ENCODE results near the gene LDLRAP1. TPM values are rescaled to one million over a fixed set of nuclear protein-coding genes. Genes with fewer than 3 reads are reported as not detected.

Gene LDLRAP1
- total and polyA plus RNA-seq, 2 donors (not counting 1 experiment from before 2014, with no cell fraction given): 22.7 to 24.3 TPM

DNA sequence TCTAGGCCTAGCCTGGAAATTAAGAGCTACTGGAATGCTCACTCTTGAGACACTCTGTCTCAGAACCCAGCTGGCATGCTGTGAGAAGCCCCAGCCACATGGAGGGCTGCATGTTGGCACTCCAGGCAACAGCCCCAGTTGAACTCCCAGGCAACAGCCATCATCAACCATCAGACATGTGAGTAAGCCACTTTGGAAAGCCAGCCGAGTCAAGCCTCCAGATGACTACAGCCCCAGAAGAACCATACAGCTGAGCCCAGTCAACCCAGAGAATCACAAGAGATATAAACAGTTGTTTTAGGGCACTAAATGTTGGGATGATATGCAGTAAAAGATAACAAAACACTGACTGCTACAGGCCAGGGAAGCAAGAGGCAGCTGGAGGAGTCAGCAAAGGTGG, 55.5 kb downstream of the LDLRAP1 start:
- DNase-seq (no peak), ATAC-seq (ENCODE audit: low read depth) (no peak)
- ChIA-PET POLR2A (interaction anchor here (0.7 kb wide), 1 partner anchor 19 kb away, joined by 5 read pairs; no protein-coding TSS in a partner anchor), CTCF (interaction anchor here (1.7 kb wide), 1 partner anchor 10 kb away, joined by 5 read pairs; no protein-coding TSS in a partner anchor)
- no peak overlapping the region for H3K4me2 ChIP-seq (replicated peaks; ENCODE audit: low read depth, low read length, poor library complexity, severe bottlenecking)
- peaks cover 3 to 5% of the 10 kb centered on the region in 2 donors for H3K4me1 ChIP-seq (ENCODE audit: control insufficient read depth in 2 of 2, insufficient read depth in 2 of 2, low read length in 2 of 2)
- no CpG with 5 or more reads among the region's 1 CpG for WGBS (ENCODE audit: insufficient coverage)
- no peaks in the 10 kb centered on the region for H3K36me3 ChIP-seq (replicated peaks in 1 of 2; ENCODE audit: control extremely low read depth in 1 of 2, control insufficient read depth in 1 of 2, extremely low read depth in 1 of 2, insufficient read depth in 2 of 2, low read length in 1 of 2)
- Mint-ChIP-seq H3K27ac (no peak overlapping the region), H3K27me3 (peaks cover 50% of the 10 kb centered on the region), H3K4me3 (no peak overlapping the region), H3K9me3 (ENCODE audit: insufficient read depth) (no peaks in the 10 kb centered on the region), H3K4me1 (peaks cover 9% of the 10 kb centered on the region)
- no peaks in the 10 kb centered on the region for H4K20me1 ChIP-seq (ENCODE audit: control insufficient read depth, insufficient read depth, low read length, poor library complexity, severe bottlenecking)
- peaks cover 0 to 10% (median 2%) of the 10 kb centered on the region in 4 experiments for H3K27me3 ChIP-seq (replicated peaks in 1 of 4; ENCODE audit: control extremely low read depth in 1 of 4, control insufficient read depth in 3 of 4, insufficient read depth in 4 of 4, low read length in 3 of 4)
- no peaks in the 10 kb centered on the region for H3K79me2 ChIP-seq (ENCODE audit: control insufficient read depth, insufficient read depth, low read length)
- no peak overlapping the region for H3K4me3 ChIP-seq (ENCODE audit: control extremely low read depth in 1 of 5, extremely low read depth in 1 of 5, insufficient read depth in 1 of 5, low read depth in 2 of 5, low read length in 4 of 5)
- TF ChIP-seq, protein P1, sequence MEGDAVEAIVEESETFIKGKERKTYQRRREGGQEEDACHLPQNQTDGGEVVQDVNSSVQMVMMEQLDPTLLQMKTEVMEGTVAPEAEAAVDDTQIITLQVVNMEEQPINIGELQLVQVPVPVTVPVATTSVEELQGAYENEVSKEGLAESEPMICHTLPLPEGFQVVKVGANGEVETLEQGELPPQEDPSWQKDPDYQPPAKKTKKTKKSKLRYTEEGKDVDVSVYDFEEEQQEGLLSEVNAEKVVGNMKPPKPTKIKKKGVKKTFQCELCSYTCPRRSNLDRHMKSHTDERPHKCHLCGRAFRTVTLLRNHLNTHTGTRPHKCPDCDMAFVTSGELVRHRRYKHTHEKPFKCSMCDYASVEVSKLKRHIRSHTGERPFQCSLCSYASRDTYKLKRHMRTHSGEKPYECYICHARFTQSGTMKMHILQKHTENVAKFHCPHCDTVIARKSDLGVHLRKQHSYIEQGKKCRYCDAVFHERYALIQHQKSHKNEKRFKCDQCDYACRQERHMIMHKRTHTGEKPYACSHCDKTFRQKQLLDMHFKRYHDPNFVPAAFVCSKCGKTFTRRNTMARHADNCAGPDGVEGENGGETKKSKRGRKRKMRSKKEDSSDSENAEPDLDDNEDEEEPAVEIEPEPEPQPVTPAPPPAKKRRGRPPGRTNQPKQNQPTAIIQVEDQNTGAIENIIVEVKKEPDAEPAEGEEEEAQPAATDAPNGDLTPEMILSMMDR (IDR thresholded peaks at IDR 0.05): no peak
- no peak for TF ChIP-seq EZH2 (IDR thresholded peaks at IDR 0.05; ENCODE audit: borderline replicate concordance, insufficient read depth, low read depth, low read length, poor library complexity, severe bottlenecking)
- intact Hi-C loops (cut with micrococcal nuclease): no loop called here
- H3K9ac ChIP-seq (ENCODE audit: low read length): no peak overlapping the region
- H2AFZ ChIP-seq (ENCODE audit: insufficient read depth, low read depth, low read length, poor library complexity, severe bottlenecking): no peak overlapping the region
- no peaks in the 10 kb centered on the region for H3K9me3 ChIP-seq (ENCODE audit: control extremely low read depth in 1 of 3, control insufficient read depth in 2 of 3, insufficient read depth in 1 of 3, low read length in 2 of 3)
- no peak overlapping the region for H3K27ac ChIP-seq (ENCODE audit: low read length in 2 of 2)

DNA sequence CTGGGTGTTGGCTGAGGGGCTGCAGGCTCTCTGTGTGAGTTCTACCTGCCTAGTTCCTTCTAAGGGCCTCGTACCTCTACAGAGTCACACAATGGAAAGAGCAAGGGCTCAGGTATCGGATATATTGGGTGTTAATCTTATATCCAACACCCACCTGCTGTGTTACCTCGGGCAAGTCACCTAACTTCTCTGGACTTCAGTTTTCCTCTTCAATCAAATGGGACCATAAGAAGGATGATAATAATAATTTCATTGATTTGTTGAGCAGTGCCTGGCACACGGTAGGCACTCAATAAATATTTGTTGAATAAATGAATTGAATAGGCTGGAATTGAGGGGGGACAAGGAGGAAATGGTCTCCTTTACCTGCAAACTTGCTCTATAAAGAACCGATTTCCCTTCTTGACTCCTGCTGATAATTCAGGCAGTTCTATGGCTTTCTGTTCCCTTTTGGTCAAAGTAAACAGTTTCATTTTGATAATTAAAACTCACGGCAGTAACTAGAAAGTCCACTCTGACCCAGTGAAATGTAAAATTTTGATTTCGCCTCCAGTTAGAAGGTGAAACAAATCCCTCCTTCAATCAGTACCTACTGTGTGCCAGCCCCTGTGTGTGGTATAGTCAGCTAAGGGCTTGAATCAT, 56.7 kb downstream of the LDLRAP1 start:
- H3K4me3 ChIP-seq (ENCODE audit: control extremely low read depth in 1 of 5, extremely low read depth in 1 of 5, insufficient read depth in 1 of 5, low read depth in 2 of 5, low read length in 4 of 5): no peak overlapping the region
- H3K4me2 ChIP-seq (replicated peaks; ENCODE audit: low read depth, low read length, poor library complexity, severe bottlenecking): peak overlapping the region; percentile 9
- Mint-ChIP-seq H3K27ac (no peak overlapping the region), H3K4me1 (peaks cover 9% of the 10 kb centered on the region), H3K9me3 (ENCODE audit: insufficient read depth) (no peaks in the 10 kb centered on the region), H3K4me3 (no peak overlapping the region), H3K27me3 (peaks cover 48% of the 10 kb centered on the region)
- ChIA-PET CTCF (interaction anchor here (0.7 to 1.7 kb wide), 2 partner anchors 8 to 20 kb away, joined by 4 to 5 read pairs; no protein-coding TSS in a partner anchor), POLR2A (no interaction called here)
- no peak overlapping the region for H3K27ac ChIP-seq (ENCODE audit: low read length in 2 of 2)
- no CpG with 5 or more reads among the region's 7 CpGs for whole genome bisulfite sequencing (ENCODE audit: insufficient coverage)
- ATAC-seq (ENCODE audit: low read depth) (no peak), DNase-seq (no peak)
- no peaks in the 10 kb centered on the region for H3K79me2 ChIP-seq (ENCODE audit: control insufficient read depth, insufficient read depth, low read length)
- no peak overlapping the region for H2AFZ ChIP-seq (ENCODE audit: insufficient read depth, low read depth, low read length, poor library complexity, severe bottlenecking)
- TF ChIP-seq, protein P1 (IDR thresholded peaks at IDR 0.05): no peak
- no peak for TF ChIP-seq EZH2 (IDR thresholded peaks at IDR 0.05; ENCODE audit: borderline replicate concordance, insufficient read depth, low read depth, low read length, poor library complexity, severe bottlenecking)
- H3K27me3 ChIP-seq (replicated peaks in 1 of 4; ENCODE audit: control extremely low read depth in 1 of 4, control insufficient read depth in 3 of 4, insufficient read depth in 4 of 4, low read length in 3 of 4): peaks cover 0 to 10% (median 2%) of the 10 kb centered on the region in 4 experiments
- no peak overlapping the region for H3K9ac ChIP-seq (ENCODE audit: low read length)
- intact Hi-C loops (cut with micrococcal nuclease): no loop called here
- peaks cover 3 to 5% of the 10 kb centered on the region in 2 donors for H3K4me1 ChIP-seq (ENCODE audit: control insufficient read depth in 2 of 2, insufficient read depth in 2 of 2, low read length in 2 of 2)
- H3K9me3 ChIP-seq (ENCODE audit: control extremely low read depth in 1 of 3, control insufficient read depth in 2 of 3, insufficient read depth in 1 of 3, low read length in 2 of 3): no peaks in the 10 kb centered on the region
- H3K36me3 ChIP-seq (replicated peaks in 1 of 2; ENCODE audit: control extremely low read depth in 1 of 2, control insufficient read depth in 1 of 2, extremely low read depth in 1 of 2, insufficient read depth in 2 of 2, low read length in 1 of 2): no peaks in the 10 kb centered on the region
- no peaks in the 10 kb centered on the region for H4K20me1 ChIP-seq (ENCODE audit: control insufficient read depth, insufficient read depth, low read length, poor library complexity, severe bottlenecking)

All from B cell (primary cell).